Measurements from ENCODE around the gene FGF22. TPM values are rescaled to one million over a fixed set of nuclear protein-coding genes. Genes with fewer than 3 reads are reported as not detected.

FGF22 gene
- total and polyA plus RNA-seq, 3 donors from 2014 or later, result 1.8 to 3.1 (median 2.6) TPM

DNA sequence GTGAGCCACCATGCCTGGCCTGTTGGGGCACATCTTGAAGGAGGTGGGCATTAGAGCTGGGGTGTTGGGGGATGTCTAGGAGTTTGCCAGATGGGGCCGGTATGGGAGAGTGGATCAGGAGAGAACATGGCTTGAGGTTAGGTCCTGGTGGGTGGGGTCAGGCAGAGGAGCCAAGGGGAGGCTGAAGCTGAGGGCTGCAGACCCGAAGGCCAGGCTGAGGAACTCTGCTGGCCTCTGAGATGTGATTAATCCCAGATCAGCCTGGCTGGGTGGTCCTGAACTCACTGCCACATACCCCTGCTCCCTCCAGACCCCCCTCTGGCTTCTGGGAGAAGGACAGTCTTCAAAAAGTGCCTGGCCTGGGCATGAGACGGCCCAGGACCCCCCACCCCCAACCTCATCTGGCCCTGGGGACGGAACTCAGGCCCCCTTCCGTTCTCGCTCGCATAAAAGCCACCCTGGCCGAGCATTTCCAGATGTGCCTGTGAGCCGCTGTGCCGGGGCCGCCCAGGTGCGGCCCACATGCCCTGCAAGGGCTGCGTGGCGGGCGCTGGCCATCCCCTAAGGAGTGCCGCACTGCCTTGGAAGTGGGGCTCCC is 39.2 kb downstream of the FGF22 start:
- Histone ChIP-seq H3K4me1 (peaks cover 41% of the 10 kb centered on the region), H3K27ac (peak overlapping the region; percentile 66 to 94), H3K9me3 (no peaks in the 10 kb centered on the region), H3K27me3 (no peaks in the 10 kb centered on the region), H3K36me3 (ENCODE audit: low read depth, missing control alignments) (no peaks in the 10 kb centered on the region), H3K4me3 (no peak overlapping the region)
- WGBS, 2 donors, result 46 to 78% methylated on average over 3 to 16 of the region's 16 CpGs
- DNase-seq, result no peak
- intact Hi-C loops (cut with DNase I; ENCODE audit: low total_unique reads), result no loop called here
- TF ChIP-seq, protein P1, sequence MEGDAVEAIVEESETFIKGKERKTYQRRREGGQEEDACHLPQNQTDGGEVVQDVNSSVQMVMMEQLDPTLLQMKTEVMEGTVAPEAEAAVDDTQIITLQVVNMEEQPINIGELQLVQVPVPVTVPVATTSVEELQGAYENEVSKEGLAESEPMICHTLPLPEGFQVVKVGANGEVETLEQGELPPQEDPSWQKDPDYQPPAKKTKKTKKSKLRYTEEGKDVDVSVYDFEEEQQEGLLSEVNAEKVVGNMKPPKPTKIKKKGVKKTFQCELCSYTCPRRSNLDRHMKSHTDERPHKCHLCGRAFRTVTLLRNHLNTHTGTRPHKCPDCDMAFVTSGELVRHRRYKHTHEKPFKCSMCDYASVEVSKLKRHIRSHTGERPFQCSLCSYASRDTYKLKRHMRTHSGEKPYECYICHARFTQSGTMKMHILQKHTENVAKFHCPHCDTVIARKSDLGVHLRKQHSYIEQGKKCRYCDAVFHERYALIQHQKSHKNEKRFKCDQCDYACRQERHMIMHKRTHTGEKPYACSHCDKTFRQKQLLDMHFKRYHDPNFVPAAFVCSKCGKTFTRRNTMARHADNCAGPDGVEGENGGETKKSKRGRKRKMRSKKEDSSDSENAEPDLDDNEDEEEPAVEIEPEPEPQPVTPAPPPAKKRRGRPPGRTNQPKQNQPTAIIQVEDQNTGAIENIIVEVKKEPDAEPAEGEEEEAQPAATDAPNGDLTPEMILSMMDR (IDR thresholded peaks at IDR 0.05), result no peak
- no peak for TF ChIP-seq POLR2A (IDR thresholded peaks at IDR 0.05)

DNA sequence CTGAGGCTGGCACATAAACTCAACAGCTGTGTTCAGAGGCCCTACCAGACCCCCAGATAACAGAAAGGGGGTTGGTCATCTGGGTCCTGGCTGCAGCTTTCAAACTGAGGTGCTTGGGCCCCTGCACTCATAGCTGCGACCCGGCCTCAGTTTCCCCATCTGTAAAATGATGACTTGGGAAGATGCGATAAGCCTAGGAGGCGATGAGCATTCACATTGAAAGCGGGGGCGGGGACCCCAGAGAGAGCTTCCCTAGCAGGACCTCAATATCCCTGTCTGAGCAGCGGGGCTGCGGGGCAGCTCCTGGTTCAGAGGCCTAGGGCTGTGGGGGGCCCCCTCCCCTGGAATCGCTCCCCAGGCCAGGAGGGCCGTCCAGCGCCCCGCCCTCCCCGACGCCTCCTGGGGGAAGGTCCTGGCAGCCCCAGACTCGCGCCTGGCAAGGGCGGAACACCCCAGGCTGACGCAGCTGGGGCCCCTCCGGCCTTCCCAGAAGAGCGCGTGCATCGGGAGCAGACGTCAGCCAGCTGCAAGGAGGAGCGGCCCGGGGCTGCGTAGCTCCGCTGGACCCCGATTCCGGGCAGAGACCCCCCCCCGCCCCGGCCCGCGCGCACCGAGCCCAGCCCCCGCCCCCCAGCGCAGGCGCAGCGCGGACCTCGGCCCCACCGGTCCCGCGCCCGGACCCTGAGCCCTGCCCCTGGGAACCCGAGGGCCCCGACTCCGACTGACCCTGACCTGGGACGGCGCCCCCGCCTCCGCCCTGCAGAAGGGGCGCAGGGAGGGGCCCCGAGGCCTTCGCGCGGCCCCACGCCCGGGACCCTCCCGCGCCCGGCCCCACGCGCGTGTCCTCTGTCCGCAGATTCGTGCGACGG is 40.0 kb downstream of the FGF22 start:
- Histone ChIP-seq H3K9me3 (no peaks in the 10 kb centered on the region), H3K36me3 (ENCODE audit: low read depth, missing control alignments) (no peaks in the 10 kb centered on the region), H3K27ac (peak overlapping the region; percentile 66 to 94), H3K27me3 (no peaks in the 10 kb centered on the region), H3K4me1 (peaks cover 33% of the 10 kb centered on the region), H3K4me3 (peak overlapping the region; percentile 61 to 76)
- DNase-seq, result peak; percentile 67
- intact Hi-C loops (cut with DNase I; ENCODE audit: low total_unique reads), result no loop called here
- WGBS, 2 donors, result 5 to 17% methylated on average over 6 to 55 of the region's 69 CpGs
- no peak for TF ChIP-seq POLR2A (IDR thresholded peaks at IDR 0.05)
- TF ChIP-seq, protein P1 (IDR thresholded peaks at IDR 0.05), result no peak

DNA sequence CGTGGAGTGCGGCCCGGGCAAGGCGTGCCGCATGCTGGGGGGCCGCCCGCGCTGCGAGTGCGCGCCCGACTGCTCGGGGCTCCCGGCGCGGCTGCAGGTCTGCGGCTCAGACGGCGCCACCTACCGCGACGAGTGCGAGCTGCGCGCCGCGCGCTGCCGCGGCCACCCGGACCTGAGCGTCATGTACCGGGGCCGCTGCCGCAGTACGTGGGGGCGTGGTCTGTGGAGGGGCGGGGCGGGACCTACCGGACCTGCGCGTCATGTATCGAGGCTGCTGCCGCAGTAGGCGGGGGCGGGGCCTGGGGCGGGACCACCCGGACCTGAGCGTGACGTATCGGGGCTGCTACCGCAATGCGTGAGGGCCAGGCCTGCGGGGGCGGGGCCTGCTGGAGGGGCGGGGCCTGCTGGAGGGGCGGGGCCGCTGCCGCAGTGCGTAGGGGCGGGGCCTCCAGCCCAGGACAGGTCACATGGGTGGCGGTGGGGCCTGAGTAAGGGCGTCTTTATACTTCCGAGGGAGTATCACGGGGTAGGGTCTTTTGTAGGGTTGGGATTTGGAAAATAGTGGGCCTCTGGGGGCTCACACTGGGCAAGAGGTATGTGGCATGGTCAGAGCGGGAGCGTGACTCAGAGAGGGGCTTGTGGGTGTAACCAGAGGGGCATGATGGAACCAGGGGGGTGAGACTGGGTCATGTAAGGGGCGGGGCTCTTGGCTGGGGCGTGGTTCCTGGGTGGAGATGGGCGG is 40.8 kb downstream of the FGF22 start:
- peak; percentile 100 for DNase-seq
- H3K27ac ChIP-seq, result peak overlapping the region; percentile 88 to 94
- no peaks in the 10 kb centered on the region for H3K9me3 ChIP-seq
- H3K4me3 ChIP-seq, result peak overlapping the region; percentile 61 to 76
- WGBS, 2 donors, result 1 to 5% methylated on average over 22 to 56 of the region's 70 CpGs
- peaks cover 25% of the 10 kb centered on the region for H3K4me1 ChIP-seq
- H3K36me3 ChIP-seq (ENCODE audit: low read depth, missing control alignments), result no peaks in the 10 kb centered on the region
- peak; percentile 68 for TF ChIP-seq POLR2A (IDR thresholded peaks at IDR 0.05)
- TF ChIP-seq, protein P1 (IDR thresholded peaks at IDR 0.05), result peak; percentile 40 to 54 (median 44)
- intact Hi-C loops (cut with DNase I; ENCODE audit: low total_unique reads), result no loop called here
- no peaks in the 10 kb centered on the region for H3K27me3 ChIP-seq

DNA sequence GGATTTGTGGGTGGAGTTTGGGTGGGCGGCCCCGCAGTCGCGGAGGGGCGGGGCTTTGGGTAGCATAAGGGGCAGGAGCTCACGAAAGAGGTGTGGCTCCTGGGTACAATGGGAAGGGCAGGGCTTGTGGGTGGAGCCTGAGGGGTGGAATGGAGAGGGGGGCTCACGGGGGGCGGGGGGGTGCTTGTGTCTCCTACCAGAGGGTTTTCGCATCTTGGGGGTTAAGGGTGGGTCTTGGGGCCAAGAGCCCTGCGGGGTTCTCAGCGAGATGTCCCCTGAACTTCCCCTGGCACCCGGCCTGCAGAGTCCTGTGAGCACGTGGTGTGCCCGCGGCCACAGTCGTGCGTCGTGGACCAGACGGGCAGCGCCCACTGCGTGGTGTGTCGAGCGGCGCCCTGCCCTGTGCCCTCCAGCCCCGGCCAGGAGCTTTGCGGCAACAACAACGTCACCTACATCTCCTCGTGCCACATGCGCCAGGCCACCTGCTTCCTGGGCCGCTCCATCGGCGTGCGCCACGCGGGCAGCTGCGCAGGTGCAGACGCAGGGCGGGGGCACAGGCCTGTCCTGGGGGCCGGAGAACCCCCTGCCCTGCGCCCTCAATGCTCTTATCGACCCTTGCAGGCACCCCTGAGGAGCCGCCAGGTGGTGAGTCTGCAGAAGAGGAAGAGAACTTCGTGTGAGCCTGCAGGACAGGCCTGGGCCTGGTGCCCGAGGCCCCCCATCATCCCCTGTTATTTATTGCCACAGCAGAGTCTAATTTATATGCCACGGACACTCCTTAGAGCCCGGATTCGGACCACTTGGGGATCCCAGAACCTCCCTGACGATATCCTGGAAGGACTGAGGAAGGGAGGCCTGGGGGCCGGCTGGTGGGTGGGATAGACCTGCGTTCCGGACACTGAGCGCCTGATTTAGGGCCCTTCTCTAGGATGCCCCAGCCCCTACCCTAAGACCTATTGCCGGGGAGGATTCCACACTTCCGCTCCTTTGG is 41.6 kb downstream of the FGF22 start:
- TF ChIP-seq, protein P1 (IDR thresholded peaks at IDR 0.05), result no peak
- no peak for TF ChIP-seq POLR2A (IDR thresholded peaks at IDR 0.05)
- intact Hi-C loops (cut with DNase I; ENCODE audit: low total_unique reads), result no loop called here
- no peaks in the 10 kb centered on the region for H3K9me3 ChIP-seq
- no peaks in the 10 kb centered on the region for H3K36me3 ChIP-seq (ENCODE audit: low read depth, missing control alignments)
- peaks cover 20% of the 10 kb centered on the region for H3K4me1 ChIP-seq
- peak; percentile 93 for DNase-seq
- H3K4me3 ChIP-seq, result peak overlapping the region; percentile 61 to 76
- no peaks in the 10 kb centered on the region for H3K27me3 ChIP-seq
- WGBS, 2 donors, result 54 to 65% methylated on average over 7 to 53 of the region's 54 CpGs
- peak overlapping the region; percentile 88 to 94 for H3K27ac ChIP-seq
